Endothelial cell of umbilical vein (primary cell): ENCODE measurements around the gene TSPAN4. TPM values are rescaled to one million over a fixed set of nuclear protein-coding genes. Genes with fewer than 3 reads are reported as not detected.

ENCODE experiments used
- BruUV-seq: library from RNA; stranded (reverse); fragments of 400-500 nt; replicated peaks from 2 replicates; lab custom pipeline; 2021; lab: Mats Ljungman, UMichigan
- CTCF ChIA-PET: fragments of 300-600, 350-600 bp; sonication (Branson Sonifier 250); formaldehyde crosslinking; loops from one replicate; lab custom pipeline; 2021; ENCODE audit warnings: antibody characterized with exemption, inconsistent platforms; lab: Charles Lee
- POLR2A ChIA-PET: fragments of 300-600, 350-600 bp; sonication (Branson Sonifier 250); formaldehyde crosslinking; loops from one replicate; lab custom pipeline; 2021; ENCODE audit warnings: antibody characterized with exemption, inconsistent platforms; lab: Charles Lee
- DNase-seq: peaks from one replicate; pipeline ENCODE4 v3.0.0-alpha.2; 2011; ENCODE audit warnings: low read depth, low spot score
- FAIRE-seq: peaks from 2 replicates; lab custom pipeline; 2011; peaks lifted over from hg19 to GRCh38; lab: Jason Lieb, UNC
- H2AFZ ChIP-seq: 2 replicates; pipeline ENCODE4 v1.6.0; 2012; ENCODE audit warnings: low read depth, low read length, control low read depth, inconsistent platforms
- H3K27ac ChIP-seq: 2 replicates; pipeline ENCODE4 v1.5.1; 2011; ENCODE audit warnings: low read depth, mild to moderate bottlenecking, control low read depth, low read length, moderate library complexity; ENCODE audit not compliant: insufficient read depth
- H3K27me3 ChIP-seq, 2 experiments: 2 replicates each; pipeline versions ENCODE4 v1.6.0 to v1.6.1; 2011; ENCODE audit warnings: low read length in 2 of 2, mixed read lengths in 1 of 2; ENCODE audit not compliant: control insufficient read depth in 2 of 2, insufficient read depth in 2 of 2
- H3K36me3 ChIP-seq, 2 experiments: 2 replicates in 1 of 2; 3 replicates in 1 of 2; pipeline ENCODE4 v1.5.1; 2011; ENCODE audit warnings: low read length in 2 of 2, mild to moderate bottlenecking in 1 of 2, moderate library complexity in 1 of 2; ENCODE audit not compliant: control insufficient read depth in 2 of 2, insufficient read depth in 2 of 2; ENCODE audit errors: extremely low read depth in 1 of 2
- H3K4me1 ChIP-seq: 3 replicates; pipeline ENCODE4 v1.5.1; 2011; ENCODE audit warnings: mild to moderate bottlenecking, low read length; ENCODE audit not compliant: control insufficient read depth, insufficient read depth; ENCODE audit errors: extremely low read depth
- H3K4me2 ChIP-seq: 2 replicates; pipeline ENCODE4 v1.6.1; 2011; ENCODE audit warnings: low read length, control low read depth, mixed read lengths; ENCODE audit not compliant: insufficient read depth
- H3K4me3 ChIP-seq, 3 experiments: fragments of 200-600 bp in 1 of 3; sonication (generic), shearing (Covaris generic) in 1 of 3; replicated peaks in 1 of 3; 2 replicates each; pipeline ENCODE4 v1.5.1; 2011 to 2016; ENCODE audit warnings: control low read depth in 3 of 3, low read length in 3 of 3, mild to moderate bottlenecking in 2 of 3, inconsistent platforms in 1 of 3, low read depth in 1 of 3, moderate library complexity in 1 of 3; ENCODE audit not compliant: insufficient read depth in 1 of 3
- H3K79me2 ChIP-seq: 2 replicates; pipeline ENCODE4 v1.6.0; 2012; ENCODE audit warnings: low read length, inconsistent platforms; ENCODE audit not compliant: control insufficient read depth, insufficient read depth
- H3K9ac ChIP-seq: replicated peaks from 2 replicates; pipeline ENCODE3; 2011; ENCODE audit warnings: low read length, control low read depth; ENCODE audit not compliant: insufficient read depth; ENCODE audit errors: extremely low read depth
- H3K9me1 ChIP-seq: replicated peaks from 3 replicates; pipeline ENCODE4 v1.6.0; 2011; ENCODE audit warnings: mild to moderate bottlenecking, low read length; ENCODE audit not compliant: control insufficient read depth, insufficient read depth; ENCODE audit errors: extremely low read depth
- H3K9me3 ChIP-seq: replicated peaks from 2 replicates; pipeline ENCODE4 v1.5.1; 2012; ENCODE audit warnings: low read length, inconsistent platforms; ENCODE audit not compliant: control insufficient read depth, insufficient read depth
- H4K20me1 ChIP-seq: replicated peaks from 2 replicates; pipeline ENCODE3; 2011; ENCODE audit warnings: mild to moderate bottlenecking, low read length; ENCODE audit not compliant: control insufficient read depth, insufficient read depth; ENCODE audit errors: extremely low read depth
- CTCF ChIP-seq, 2 donors: IDR thresholded peaks; 1 replicate in 1 of 2; 2 replicates in 1 of 2; pipeline ENCODE4 v1.5.1; 2011; ENCODE audit warnings: low read length in 2 of 2, mild to moderate bottlenecking in 2 of 2, moderate library complexity in 2 of 2, control low read depth in 1 of 2, inconsistent platforms in 1 of 2, low read depth in 1 of 2; ENCODE audit not compliant: insufficient read depth in 1 of 2; ENCODE audit errors: extremely low read depth in 1 of 2
- EZH2 ChIP-seq: IDR thresholded peaks from 2 replicates; pipeline ENCODE4 v1.6.1; 2012; ENCODE audit warnings: borderline replicate concordance, low read depth, mild to moderate bottlenecking, moderate library complexity, low read length, inconsistent platforms; ENCODE audit not compliant: severe bottlenecking
- FOS ChIP-seq: IDR thresholded peaks from 2 replicates; pipeline ENCODE4 v1.6.1; 2011; ENCODE audit warnings: mild to moderate bottlenecking, low read length, moderate library complexity, borderline replicate concordance; ENCODE audit not compliant: insufficient read depth
- GATA2 ChIP-seq: IDR thresholded peaks from 2 replicates; pipeline ENCODE4 v1.7.0; 2011; ENCODE audit warnings: low read depth, mild to moderate bottlenecking, moderate library complexity, mixed read lengths, low read length; ENCODE audit not compliant: insufficient read length, insufficient read depth
- JUN ChIP-seq: IDR thresholded peaks from 2 replicates; pipeline ENCODE4 v1.6.1; 2011; ENCODE audit warnings: borderline replicate concordance, low read depth; ENCODE audit not compliant: insufficient read length, insufficient read depth
- MAX ChIP-seq: IDR thresholded peaks from 2 replicates; pipeline ENCODE4 v1.6.1; 2011; ENCODE audit not compliant: insufficient read depth, insufficient read length
- MYC ChIP-seq: IDR thresholded peaks from one replicate; pipeline ENCODE4 v1.6.1; 2011; ENCODE audit warnings: mild to moderate bottlenecking, low read depth, low read length
- POLR2A ChIP-seq: IDR thresholded peaks from 2 replicates; pipeline ENCODE4 v1.6.1; 2012; ENCODE audit warnings: low read depth, mild to moderate bottlenecking, control low read depth, low read length
- POLR2AphosphoS5 ChIP-seq: IDR thresholded peaks from 2 replicates; pipeline ENCODE4 v1.6.1; 2012; ENCODE audit warnings: low read depth, mild to moderate bottlenecking, control low read depth, low read length, moderate library complexity; ENCODE audit not compliant: insufficient read depth
- dilution Hi-C: fragments of 300-500 bp; cut with MboI; formaldehyde crosslinking; loops from one replicate; pipeline ENCODE4 v1.15.0; 2019; ENCODE audit warnings: low sequenced_read_pairs; ENCODE audit not compliant: extremely low pct_ligation_motif_present
- intact Hi-C: fragments of 100-400 bp; cut with micrococcal nuclease; formaldehyde crosslinking; loops from one replicate; pipeline ENCODE4 v1.10.0; 2022
- polyA plus RNA-seq, 4 experiments: library from polyadenylated mRNA; depleted of rRNA in 3 of 4; stranded (reverse) in 3 of 4; unstranded in 1 of 4; fragments of >200 nt; gene quantifications; 2 replicates each; pipeline versions ENCODE4 v1.2.1 to v1.2.3, GENCODE V29; 2011 to 2012; ENCODE audit warnings: missing spikeins in 1 of 4
- total RNA-seq: library from RNA; stranded (reverse); gene quantifications from 2 replicates; pipeline ENCODE4 v1.2.3, GENCODE V29; 2021

The TSPAN4 gene
- total and polyA plus RNA-seq, 2 donors (not counting 3 experiments of a cell fraction or from before 2014, with no cell fraction given): 114 to 199 TPM

GRCh38 chr11:904380-904779 is 61.7 kb downstream of the TSPAN4 start:
- dilution Hi-C loops (no loop called here), intact Hi-C loops (no loop called here)
- Histone ChIP-seq H2AFZ (no peak overlapping the region), H3K9ac (no peak overlapping the region), H3K79me2 (peaks cover 6% of the 10 kb centered on the region), H3K27ac (no peak overlapping the region), H3K9me3 (no peaks in the 10 kb centered on the region), H4K20me1 (no peaks in the 10 kb centered on the region), H3K27me3 (no peaks in the 10 kb centered on the region), H3K9me1 (no peaks in the 10 kb centered on the region), H3K4me2 (no peak overlapping the region), H3K4me3 (no peak overlapping the region), H3K4me1 (no peaks in the 10 kb centered on the region), H3K36me3 (peaks cover 12 to 38% of the 10 kb centered on the region in 2 experiments)
- FAIRE-seq (no peak), DNase-seq (no peak)
- BruUV-seq: no TSS peak
- CTCF ChIA-PET: no interaction called here
- TF ChIP-seq JUN: no peak
- no peak for TF ChIP-seq GATA2
- TF ChIP-seq POLR2A: no peak
- TF ChIP-seq MAX: no peak
- no peak for TF ChIP-seq POLR2AphosphoS5
- no peak for TF ChIP-seq MYC
- TF ChIP-seq CTCF (IDR thresholded peaks at IDR 0.05; ENCODE audit: extremely low read depth in 1 of 2, insufficient read depth in 1 of 2, low read depth in 1 of 2, low read length in 2 of 2): no peak
- TF ChIP-seq FOS: no peak
- no peak for TF ChIP-seq EZH2
- POLR2A ChIA-PET: no interaction called here
